HL-60 (cell line): Measurements from ENCODE around the gene ALG12.

ENCODE experiments used
- POLR2AphosphoS5 ChIP-seq: IDR thresholded peaks from 2 replicates; pipeline ENCODE4 v1.6.1; 2012; ENCODE audit warnings: low read depth
- TF ChIP-seq, protein P1 (sequence below): IDR thresholded peaks from one replicate; pipeline ENCODE4 v1.5.1; 2011; ENCODE audit warnings: low read length, control low read depth, inconsistent platforms; ENCODE audit not compliant: insufficient read depth

GRCh38 chr22:49966774-49967705 lies 48.8 kb upstream of the ALG12 start:
- TF ChIP-seq POLR2AphosphoS5 = 0 out of 2 replicates have a peak, but pooled peaks have one; percentile 11
- TF ChIP-seq, protein P1, sequence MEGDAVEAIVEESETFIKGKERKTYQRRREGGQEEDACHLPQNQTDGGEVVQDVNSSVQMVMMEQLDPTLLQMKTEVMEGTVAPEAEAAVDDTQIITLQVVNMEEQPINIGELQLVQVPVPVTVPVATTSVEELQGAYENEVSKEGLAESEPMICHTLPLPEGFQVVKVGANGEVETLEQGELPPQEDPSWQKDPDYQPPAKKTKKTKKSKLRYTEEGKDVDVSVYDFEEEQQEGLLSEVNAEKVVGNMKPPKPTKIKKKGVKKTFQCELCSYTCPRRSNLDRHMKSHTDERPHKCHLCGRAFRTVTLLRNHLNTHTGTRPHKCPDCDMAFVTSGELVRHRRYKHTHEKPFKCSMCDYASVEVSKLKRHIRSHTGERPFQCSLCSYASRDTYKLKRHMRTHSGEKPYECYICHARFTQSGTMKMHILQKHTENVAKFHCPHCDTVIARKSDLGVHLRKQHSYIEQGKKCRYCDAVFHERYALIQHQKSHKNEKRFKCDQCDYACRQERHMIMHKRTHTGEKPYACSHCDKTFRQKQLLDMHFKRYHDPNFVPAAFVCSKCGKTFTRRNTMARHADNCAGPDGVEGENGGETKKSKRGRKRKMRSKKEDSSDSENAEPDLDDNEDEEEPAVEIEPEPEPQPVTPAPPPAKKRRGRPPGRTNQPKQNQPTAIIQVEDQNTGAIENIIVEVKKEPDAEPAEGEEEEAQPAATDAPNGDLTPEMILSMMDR = no peak
